Mammary epithelial cell (primary cell): ENCODE results near the gene PROX1.

Experiments used
- CTCF ChIP-seq, 2 donors: IDR thresholded peaks in 1 of 2; conservative IDR thresholded peaks in 1 of 2; 2 replicates each; pipeline ENCODE4 v1.5.1; 2011 to 2012; ENCODE audit warnings: inconsistent platforms in 2 of 2, low read length in 2 of 2, mild to moderate bottlenecking in 2 of 2, control low read depth in 1 of 2, low read depth in 1 of 2; ENCODE audit not compliant: insufficient read depth in 1 of 2; ENCODE audit errors: extremely low read depth in 1 of 2
- EZH2 ChIP-seq: IDR thresholded peaks from 2 replicates; pipeline ENCODE4 v1.6.1; 2012; ENCODE audit warnings: low read length, inconsistent platforms, borderline replicate concordance

GRCh38 chr1:214010197-214010573 is 22.4 kb downstream of the PROX1 start:
- TF ChIP-seq CTCF (conservative IDR thresholded peaks at IDR 0.05 in 1 of 2, IDR thresholded peaks at IDR 0.05 in 1 of 2; ENCODE audit: extremely low read depth in 1 of 2, insufficient read depth in 1 of 2, low read depth in 1 of 2, low read length in 2 of 2) (no peak), EZH2 (no peak)
